ENCODE measurements around the gene KCMF1. TPM values are rescaled to one million over a fixed set of nuclear protein-coding genes. Genes with fewer than 3 reads are reported as not detected.

KCMF1 gene
- total and polyA plus RNA-seq, 2 of the 13 experiments (the other 11 are each of a cell fraction or from before 2014, with no cell fraction given) = 62.1 to 116 TPM

GRCh38 chr2:84971510-84972206 lies 697 bp downstream of the KCMF1 start (continued):
- TF ChIP-seq PRDM15 (CRISPR knock-in tag; IDR thresholded peaks at IDR 0.05) (0 out of 2 replicates have a peak, but pooled peaks have one; percentile 23), ZNF619 (CRISPR knock-in tag; IDR thresholded peaks at IDR 0.05) (0 out of 2 replicates have a peak, but pooled peaks have one; percentile 74), JDP2 (CRISPR knock-in tag; IDR thresholded peaks at IDR 0.05; ENCODE audit: borderline replicate concordance) (no peak), ZNF260 (CRISPR knock-in tag; IDR thresholded peaks at IDR 0.05; ENCODE audit: borderline replicate concordance, low read depth) (no peak), CHCHD3 (CRISPR knock-in tag; IDR thresholded peaks at IDR 0.05) (0 out of 2 replicates have a peak, but pooled peaks have one; percentile 26), ZNF253 (CRISPR knock-in tag; IDR thresholded peaks at IDR 0.05; ENCODE audit: borderline replicate concordance) (peak; percentile 90; the same call in 1 of the 2 replicates), ZNF878 (CRISPR knock-in tag; IDR thresholded peaks at IDR 0.05) (no peak), ZFP82 (CRISPR knock-in tag; IDR thresholded peaks at IDR 0.05; ENCODE audit: borderline replicate concordance) (peak; percentile 86; the same call in 1 of the 2 replicates), TOPORS (CRISPR knock-in tag; IDR thresholded peaks at IDR 0.05) (0 out of 2 replicates have a peak, but pooled peaks have one; percentile 59), ZNF841 (CRISPR knock-in tag; IDR thresholded peaks at IDR 0.05; ENCODE audit: borderline replicate concordance) (no peak; the same call in 1 of the 2 replicates), ZBTB2 (CRISPR knock-in tag; IDR thresholded peaks at IDR 0.05; ENCODE audit: low read depth) (peak; percentile 76; the same call in 1 of the 2 replicates), ZNF274 (CRISPR knock-in tag; IDR thresholded peaks at IDR 0.05) (peak; percentile 65), ZKSCAN8 (CRISPR knock-in tag; IDR thresholded peaks at IDR 0.05; ENCODE audit: borderline replicate concordance) (no peak), HNF4G (IDR thresholded peaks at IDR 0.05; ENCODE audit: borderline replicate concordance, low read depth, low read length) (no peak), HNF4G (CRISPR knock-in tag; IDR thresholded peaks at IDR 0.05; ENCODE audit: borderline replicate concordance, low read depth) (peak; percentile 35; the same call in 1 of the 2 replicates), ZNF747 (CRISPR knock-in tag; IDR thresholded peaks at IDR 0.05; ENCODE audit: borderline replicate concordance) (no peak), ZNF280B (CRISPR knock-in tag; IDR thresholded peaks at IDR 0.05; ENCODE audit: borderline replicate concordance) (peak; percentile 64; the same call in 1 of the 2 replicates)
- TF ChIP-seq, protein P1, sequence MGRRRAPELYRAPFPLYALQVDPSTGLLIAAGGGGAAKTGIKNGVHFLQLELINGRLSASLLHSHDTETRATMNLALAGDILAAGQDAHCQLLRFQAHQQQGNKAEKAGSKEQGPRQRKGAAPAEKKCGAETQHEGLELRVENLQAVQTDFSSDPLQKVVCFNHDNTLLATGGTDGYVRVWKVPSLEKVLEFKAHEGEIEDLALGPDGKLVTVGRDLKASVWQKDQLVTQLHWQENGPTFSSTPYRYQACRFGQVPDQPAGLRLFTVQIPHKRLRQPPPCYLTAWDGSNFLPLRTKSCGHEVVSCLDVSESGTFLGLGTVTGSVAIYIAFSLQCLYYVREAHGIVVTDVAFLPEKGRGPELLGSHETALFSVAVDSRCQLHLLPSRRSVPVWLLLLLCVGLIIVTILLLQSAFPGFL (CRISPR knock-in tag; IDR thresholded peaks at IDR 0.05) = 0 out of 2 replicates have a peak, but pooled peaks have one; percentile 11
- TF ChIP-seq, protein P2, sequence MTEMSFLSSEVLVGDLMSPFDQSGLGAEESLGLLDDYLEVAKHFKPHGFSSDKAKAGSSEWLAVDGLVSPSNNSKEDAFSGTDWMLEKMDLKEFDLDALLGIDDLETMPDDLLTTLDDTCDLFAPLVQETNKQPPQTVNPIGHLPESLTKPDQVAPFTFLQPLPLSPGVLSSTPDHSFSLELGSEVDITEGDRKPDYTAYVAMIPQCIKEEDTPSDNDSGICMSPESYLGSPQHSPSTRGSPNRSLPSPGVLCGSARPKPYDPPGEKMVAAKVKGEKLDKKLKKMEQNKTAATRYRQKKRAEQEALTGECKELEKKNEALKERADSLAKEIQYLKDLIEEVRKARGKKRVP (CRISPR knock-in tag; IDR thresholded peaks at IDR 0.05) = 0 out of 4 replicates have a peak, but pooled peaks of 1 of the 2 experiments have one; percentile 34
